ENCODE measurements around the gene PAPOLG. TPM values are rescaled to one million over a fixed set of nuclear protein-coding genes. Genes with fewer than 3 reads are reported as not detected.

PAPOLG gene
- total RNA-seq, 4 donors from 2014 or later = 11.7 to 19.5 (median 15.7) TPM

- no peak for ATAC-seq
- WGBS, 2 donors (ENCODE audit: low coverage in 1 of 2) = 65 to 86% methylated on average over 4 to 6 of the region's 9 CpGs
- H3K4me3 ChIP-seq = no peak overlapping the region
- no peaks in the 10 kb centered on the region for H3K9me3 ChIP-seq
- no peak overlapping the region for H3K27ac ChIP-seq
- no peaks in the 10 kb centered on the region for H3K4me1 ChIP-seq
- no peaks in the 10 kb centered on the region for H3K27me3 ChIP-seq
- no peak for TF ChIP-seq EP300 (IDR thresholded peaks at IDR 0.05)
- TF ChIP-seq CTCF (IDR thresholded peaks at IDR 0.05) = no peak
- no peak for TF ChIP-seq POLR2AphosphoS5 (IDR thresholded peaks at IDR 0.05)
- TF ChIP-seq POLR2A (IDR thresholded peaks at IDR 0.05) = no peak
- no peaks in the 10 kb centered on the region for H3K36me3 ChIP-seq
Observed at GRCh38 chr2:60827369-60827768, 71.3 kb downstream of the PAPOLG start.

- H3K27me3 ChIP-seq = no peaks in the 10 kb centered on the region
- no peaks in the 10 kb centered on the region for H3K4me1 ChIP-seq
- H3K9me3 ChIP-seq = no peaks in the 10 kb centered on the region
- no peak overlapping the region for H3K4me3 ChIP-seq
- no peak for ATAC-seq
- 68 to 76% methylated on average over 2 to 4 of the region's 4 CpGs for WGBS, 2 donors (ENCODE audit: low coverage in 1 of 2)
- no peaks in the 10 kb centered on the region for H3K36me3 ChIP-seq
- no peak overlapping the region for H3K27ac ChIP-seq
- TF ChIP-seq CTCF (IDR thresholded peaks at IDR 0.05) = no peak
- TF ChIP-seq POLR2A (IDR thresholded peaks at IDR 0.05) = no peak
- no peak for TF ChIP-seq EP300 (IDR thresholded peaks at IDR 0.05)
- TF ChIP-seq POLR2AphosphoS5 (IDR thresholded peaks at IDR 0.05) = no peak
Observed at GRCh38 chr2:60830991-60831390, 74.9 kb downstream of the PAPOLG start.

- no peaks in the 10 kb centered on the region for H3K27me3 ChIP-seq
- no peaks in the 10 kb centered on the region for H3K9me3 ChIP-seq
- no peak overlapping the region for H3K4me3 ChIP-seq
- no peaks in the 10 kb centered on the region for H3K4me1 ChIP-seq
- TF ChIP-seq CTCF (IDR thresholded peaks at IDR 0.05) = no peak
- TF ChIP-seq POLR2AphosphoS5 (IDR thresholded peaks at IDR 0.05) = no peak
- no peak for TF ChIP-seq POLR2A (IDR thresholded peaks at IDR 0.05)
- TF ChIP-seq EP300 (IDR thresholded peaks at IDR 0.05) = no peak
- H3K36me3 ChIP-seq = no peaks in the 10 kb centered on the region
- H3K27ac ChIP-seq = no peak overlapping the region
- no peak for ATAC-seq
Observed at GRCh38 chr2:60831921-60832320, 75.9 kb downstream of the PAPOLG start.

- Histone ChIP-seq H3K9me3 (no peaks in the 10 kb centered on the region), H3K27ac (no peak overlapping the region), H3K4me3 (no peak overlapping the region), H3K36me3 (no peaks in the 10 kb centered on the region), H3K4me1 (no peaks in the 10 kb centered on the region), H3K27me3 (no peaks in the 10 kb centered on the region)
- TF ChIP-seq POLR2AphosphoS5 (IDR thresholded peaks at IDR 0.05) = no peak
- TF ChIP-seq EP300 (IDR thresholded peaks at IDR 0.05) = no peak
- TF ChIP-seq POLR2A (IDR thresholded peaks at IDR 0.05) = no peak
- TF ChIP-seq CTCF (IDR thresholded peaks at IDR 0.05) = no peak
- no peak for ATAC-seq
- 13 to 39% methylated on average over 2 of the region's 2 CpGs for WGBS, 2 donors (ENCODE audit: low coverage in 1 of 2)
Observed at GRCh38 chr2:60832621-60833020, 76.6 kb downstream of the PAPOLG start.

GRCh38 chr2:60834270-60834717 lies 78.2 kb downstream of the PAPOLG start:
- Histone ChIP-seq H3K27ac (no peak overlapping the region), H3K36me3 (no peaks in the 10 kb centered on the region), H3K27me3 (no peaks in the 10 kb centered on the region), H3K4me1 (no peaks in the 10 kb centered on the region), H3K4me3 (no peak overlapping the region), H3K9me3 (no peaks in the 10 kb centered on the region)
- no peak for ATAC-seq
- no peak for TF ChIP-seq POLR2AphosphoS5 (IDR thresholded peaks at IDR 0.05)
- no peak for TF ChIP-seq EP300 (IDR thresholded peaks at IDR 0.05)
- TF ChIP-seq CTCF (IDR thresholded peaks at IDR 0.05) = no peak
- no peak for TF ChIP-seq POLR2A (IDR thresholded peaks at IDR 0.05)
- 59% methylated on average over 2 of the region's 2 CpGs; no CpG with 5 or more reads in 1 of the 2 donors for WGBS, 2 donors (ENCODE audit: low coverage in 1 of 2)
